IMR-90 (cell line): ENCODE measurements around the gene ADAMTSL4.

Source experiments
- CEBPB ChIP-seq: IDR thresholded peaks from 2 replicates; pipeline ENCODE4 v1.6.1; 2012; ENCODE audit warnings: low read depth, low read length, improper control_type of control experiment
- CTCF ChIP-seq: conservative IDR thresholded peaks from 2 replicates; pipeline ENCODE4 v1.5.1; 2012; ENCODE audit warnings: mild to moderate bottlenecking, low read depth, low read length, improper control_type of control experiment
- MXI1 ChIP-seq: IDR thresholded peaks from 2 replicates; pipeline ENCODE4 v1.6.1; 2012; ENCODE audit warnings: low read depth, mild to moderate bottlenecking, low read length, moderate library complexity, borderline replicate concordance
- POLR2A ChIP-seq: IDR thresholded peaks from 2 replicates; pipeline ENCODE4 v1.6.1; 2012; ENCODE audit warnings: mild to moderate bottlenecking, low read depth, low read length
- SMC3 ChIP-seq: fragments of 150-350 bp; IDR thresholded peaks from 2 replicates; pipeline ENCODE4 v1.6.1; 2016; ENCODE audit warnings: low read depth, mild to moderate bottlenecking, antibody characterized with exemption, low read length, moderate library complexity
- USF2 ChIP-seq: fragments of 150-350 bp; IDR thresholded peaks from 2 replicates; pipeline ENCODE4 v1.6.1; 2017; ENCODE audit warnings: mild to moderate bottlenecking, antibody characterized with exemption, low read length, low read depth

GRCh38 chr1:150545486-150546032, 3.6 kb upstream of the ADAMTSL4 start:
- TF ChIP-seq MXI1 (no peak), POLR2A (no peak), CEBPB (no peak), CTCF (no peak), SMC3 (no peak), USF2 (no peak)
